Fibroblast of villous mesenchyme (primary cell): ENCODE data around the gene MCC. TPM values are rescaled to one million over a fixed set of nuclear protein-coding genes. Genes with fewer than 3 reads are reported as not detected.

Source experiments
- DNase-seq: peaks from one replicate; pipeline ENCODE4 v3.0.0-alpha.2; 2010; ENCODE audit warnings: low read depth
- H3K4me3 ChIP-seq: 2 replicates; pipeline ENCODE4 v1.5.1; 2011; ENCODE audit warnings: low read depth, mild to moderate bottlenecking, low read length
- total RNA-seq: library from RNA; depleted of rRNA; stranded (reverse); fragments of >200 nt; gene quantifications from 2 replicates; pipeline ENCODE4 v1.2.3, GENCODE V29; 2012
- TF ChIP-seq, protein P1 (sequence below): IDR thresholded peaks from 2 replicates; pipeline ENCODE4 v1.5.1; 2012; ENCODE audit warnings: low read depth, mild to moderate bottlenecking, low read length; ENCODE audit not compliant: insufficient read depth

The MCC gene
- total RNA-seq, 1 donor: 37.6 TPM

DNA sequence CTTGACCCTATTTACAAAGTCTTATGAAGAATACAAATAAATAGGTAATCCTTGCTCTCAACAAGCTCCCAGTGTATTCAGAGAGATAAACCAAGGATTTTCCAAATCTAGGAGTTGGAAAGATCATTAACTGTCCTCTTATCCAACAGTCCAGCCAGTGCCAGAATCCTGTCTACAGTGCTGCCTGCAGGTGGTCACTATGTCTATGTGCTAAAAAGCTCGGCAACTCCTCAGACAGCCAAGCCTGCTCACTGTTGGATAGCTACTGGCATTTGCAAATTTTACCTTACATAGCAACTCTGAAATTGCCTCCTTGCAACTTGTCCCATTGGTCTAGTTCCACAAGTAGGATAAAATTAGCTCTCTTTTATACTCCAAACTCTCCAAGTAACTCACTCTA is 324.2 kb downstream of the MCC start:
- no peak for DNase-seq
- no peak overlapping the region for H3K4me3 ChIP-seq
- TF ChIP-seq, protein P1, sequence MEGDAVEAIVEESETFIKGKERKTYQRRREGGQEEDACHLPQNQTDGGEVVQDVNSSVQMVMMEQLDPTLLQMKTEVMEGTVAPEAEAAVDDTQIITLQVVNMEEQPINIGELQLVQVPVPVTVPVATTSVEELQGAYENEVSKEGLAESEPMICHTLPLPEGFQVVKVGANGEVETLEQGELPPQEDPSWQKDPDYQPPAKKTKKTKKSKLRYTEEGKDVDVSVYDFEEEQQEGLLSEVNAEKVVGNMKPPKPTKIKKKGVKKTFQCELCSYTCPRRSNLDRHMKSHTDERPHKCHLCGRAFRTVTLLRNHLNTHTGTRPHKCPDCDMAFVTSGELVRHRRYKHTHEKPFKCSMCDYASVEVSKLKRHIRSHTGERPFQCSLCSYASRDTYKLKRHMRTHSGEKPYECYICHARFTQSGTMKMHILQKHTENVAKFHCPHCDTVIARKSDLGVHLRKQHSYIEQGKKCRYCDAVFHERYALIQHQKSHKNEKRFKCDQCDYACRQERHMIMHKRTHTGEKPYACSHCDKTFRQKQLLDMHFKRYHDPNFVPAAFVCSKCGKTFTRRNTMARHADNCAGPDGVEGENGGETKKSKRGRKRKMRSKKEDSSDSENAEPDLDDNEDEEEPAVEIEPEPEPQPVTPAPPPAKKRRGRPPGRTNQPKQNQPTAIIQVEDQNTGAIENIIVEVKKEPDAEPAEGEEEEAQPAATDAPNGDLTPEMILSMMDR: no peak

GRCh38 chr5:113163328-113163727 is 324.9 kb downstream of the MCC start:
- TF ChIP-seq, protein P1: no peak
- peak; percentile 68 for DNase-seq
- no peak overlapping the region for H3K4me3 ChIP-seq

GRCh38 chr5:113162770-113163169 is 325.5 kb downstream of the MCC start:
- peak; percentile 82 for DNase-seq
- no peak overlapping the region for H3K4me3 ChIP-seq
- TF ChIP-seq, protein P1: no peak

GRCh38 chr5:113162208-113162607 is 326.0 kb downstream of the MCC start:
- no peak for DNase-seq
- TF ChIP-seq, protein P1: no peak
- H3K4me3 ChIP-seq: no peak overlapping the region

- H3K4me3 ChIP-seq: no peak overlapping the region
- TF ChIP-seq, protein P1: no peak
- no peak for DNase-seq
Measured at GRCh38 chr5:113161806-113162205, 326.4 kb downstream of the MCC start.

- TF ChIP-seq, protein P1: no peak
- DNase-seq: no peak
- no peak overlapping the region for H3K4me3 ChIP-seq
Measured at GRCh38 chr5:113157886-113158285, 330.4 kb downstream of the MCC start.

- TF ChIP-seq, protein P1: no peak
- H3K4me3 ChIP-seq: no peak overlapping the region
- DNase-seq: peak; percentile 62
Measured at GRCh38 chr5:113156271-113156877, 331.9 kb downstream of the MCC start.
